ENCODE data around the gene CAMK1.
A peak's percentile ranks its signal among the peaks of the same experiment; 100 is the strongest.

The CAMK1 gene

DNA sequence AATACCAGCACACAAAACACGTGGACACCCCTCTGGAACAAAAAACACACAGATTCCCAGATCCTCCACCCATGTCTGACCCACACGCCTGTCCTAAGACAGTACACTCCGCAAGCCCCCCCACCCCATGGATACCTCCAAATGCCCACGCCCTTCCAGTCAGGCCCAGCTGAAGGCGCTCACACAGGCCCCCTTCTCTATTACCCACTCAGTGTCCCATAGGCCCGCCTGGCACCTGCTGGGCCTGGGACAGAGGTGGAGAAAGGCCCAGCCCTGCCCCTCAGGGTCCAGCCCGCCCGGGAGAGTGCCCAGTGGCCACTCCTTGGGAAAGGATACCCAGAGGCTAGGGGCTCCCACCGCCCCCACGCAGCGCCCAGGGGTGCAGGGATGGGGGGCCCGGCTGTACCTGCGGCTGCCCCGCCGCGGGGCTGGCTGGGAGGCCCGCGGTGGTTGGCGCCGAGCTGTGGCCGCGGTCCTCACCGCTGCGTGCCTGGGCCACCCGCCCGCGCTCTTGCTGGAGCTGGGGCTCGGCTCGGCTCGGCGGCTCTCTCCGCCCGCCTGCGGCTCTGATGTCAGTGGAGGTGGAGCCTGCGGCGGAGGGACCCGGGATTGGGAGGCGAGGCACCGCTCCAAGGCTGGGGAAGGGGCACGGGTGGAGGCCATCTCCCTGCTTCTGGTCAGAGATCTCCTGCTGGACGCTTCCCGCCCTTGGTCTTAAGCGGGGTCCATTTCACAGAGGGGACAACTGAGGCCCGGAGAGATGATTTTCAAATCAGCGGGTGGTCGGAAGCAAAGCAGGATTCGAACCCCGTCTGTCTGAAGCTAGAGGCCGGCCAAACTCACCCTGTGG, at the start of gene CAMK1:
CAMK1 (minus strand) TSS at position 522 of the 850 bp plus-strand sequence. CDS start 2,198 bp downstream, outside the sequence.
- DNase-seq (ENCODE audit: extremely low read depth in 1 of 2, low read depth in 1 of 2) = peak in 1 of 2 donors; percentile 37

GRCh38 chr3:9818666-9819335, 49.1 kb upstream of the CAMK1 start:
- no peak for DNase-seq (ENCODE audit: extremely low read depth in 1 of 2, low read depth in 1 of 2)

GRCh38 chr3:9817436-9817835, 47.7 kb upstream of the CAMK1 start:
- no peak for DNase-seq (ENCODE audit: extremely low read depth in 1 of 2, low read depth in 1 of 2)

DNA sequence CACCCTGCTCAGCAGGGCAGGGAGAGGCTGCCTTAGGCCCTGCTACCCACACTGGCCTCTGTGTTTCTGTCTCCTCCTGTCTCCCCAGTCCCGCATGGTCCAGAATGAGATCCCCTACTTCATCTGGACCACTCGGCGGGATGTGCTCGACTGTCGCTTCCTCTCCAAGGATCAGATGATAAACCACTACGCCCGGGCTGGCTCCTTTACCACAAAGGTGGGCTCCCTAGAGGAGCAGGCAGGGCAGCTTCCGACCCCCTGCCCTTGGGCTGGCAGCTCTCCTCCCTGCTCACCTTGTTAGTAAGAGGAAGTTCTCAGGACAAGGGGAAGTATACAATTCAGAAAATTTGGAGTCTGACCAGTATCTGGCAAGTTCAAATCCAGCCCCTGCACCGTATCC, 46.2 kb upstream of the CAMK1 start:
- no peak for DNase-seq (ENCODE audit: extremely low read depth in 1 of 2, low read depth in 1 of 2)

- DNase-seq (ENCODE audit: extremely low read depth in 1 of 2, low read depth in 1 of 2) = no peak
Measured at GRCh38 chr3:9812870-9813483, 43.2 kb upstream of the CAMK1 start.

DNA sequence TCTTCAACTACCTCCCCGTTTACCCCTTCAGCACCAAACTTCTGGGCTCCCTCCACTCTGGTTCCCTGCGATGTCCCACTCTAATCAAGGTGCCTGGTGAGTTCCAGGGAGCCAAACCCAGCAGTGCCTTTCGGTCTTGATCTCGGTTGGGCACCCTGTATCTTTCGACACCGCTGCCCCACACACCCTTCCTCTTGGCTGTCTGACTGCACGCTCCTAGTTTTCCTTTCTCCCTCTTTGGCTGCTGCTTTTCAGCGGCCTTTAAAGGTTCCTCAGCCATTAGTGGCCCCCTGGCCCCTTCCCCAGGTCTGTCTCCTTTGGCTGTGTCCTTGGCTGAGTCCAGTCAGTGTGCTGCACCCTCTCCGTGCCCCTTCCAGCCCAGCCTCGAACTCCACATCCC, 41.1 kb upstream of the CAMK1 start:
- DNase-seq (ENCODE audit: extremely low read depth in 1 of 2, low read depth in 1 of 2) = no peak

DNA sequence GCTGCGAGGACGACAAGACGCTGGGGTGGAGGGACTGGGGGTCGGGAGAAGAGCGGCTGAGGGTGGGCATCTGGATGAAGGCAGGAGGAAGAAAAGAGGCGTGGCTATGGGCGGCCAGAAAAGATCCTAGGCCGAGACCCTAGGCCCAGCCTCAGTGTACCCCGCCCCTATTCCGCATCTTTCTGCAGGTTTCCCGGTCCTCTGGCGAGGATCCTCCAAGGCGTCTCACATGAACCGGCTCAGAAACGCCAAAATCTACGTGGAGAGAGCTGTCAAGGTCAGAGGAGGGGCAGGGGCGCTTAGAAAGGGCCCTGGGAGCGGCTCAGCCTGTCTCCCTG, 40.7 kb upstream of the CAMK1 start:
- DNase-seq (ENCODE audit: extremely low read depth in 1 of 2, low read depth in 1 of 2) = no peak

DNA sequence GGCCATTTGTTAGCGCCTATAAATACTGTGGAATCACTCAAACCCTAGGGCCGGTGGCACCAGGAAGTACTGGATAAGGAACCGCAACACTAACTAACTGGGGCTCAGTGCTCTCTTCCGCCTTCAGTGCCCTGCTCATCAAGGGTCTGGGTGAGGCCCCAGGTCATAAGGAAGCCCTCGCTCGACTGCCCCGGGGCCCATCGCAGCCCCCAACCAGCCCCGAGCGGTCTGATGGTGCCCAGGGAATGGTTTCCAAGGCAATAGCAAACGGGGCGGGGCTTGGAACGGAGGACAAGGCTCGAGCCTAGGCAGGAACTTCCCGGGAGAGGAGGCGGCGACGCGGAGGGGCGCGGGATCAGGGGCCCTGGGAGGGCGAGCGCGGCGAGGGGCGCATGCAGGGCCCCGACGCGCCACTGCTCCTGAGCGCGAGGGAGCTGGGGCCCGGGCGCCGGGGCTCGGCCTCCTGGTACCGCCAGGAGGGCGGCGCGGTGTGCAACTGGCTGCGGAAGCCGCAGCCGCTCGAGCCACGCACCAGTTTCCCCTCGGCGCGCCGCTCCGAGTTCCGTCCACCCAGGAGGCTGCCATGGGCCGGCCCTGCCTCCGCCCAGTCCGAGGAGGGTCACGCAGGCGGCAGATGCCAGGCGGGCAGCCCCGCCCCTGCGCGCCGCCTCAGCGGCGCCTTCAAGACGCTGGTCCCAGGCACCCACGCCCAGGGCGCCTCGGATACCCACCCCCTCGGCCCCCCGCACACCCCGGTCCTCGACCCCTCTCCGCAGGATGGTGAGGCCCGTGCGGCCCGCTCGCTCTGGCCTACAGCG, 40.1 kb upstream of the CAMK1 start, which contains the start of gene TTLL3:
TTLL3 (plus strand) TSS at position 648 of the 818 bp plus-strand sequence. CDS start 400 bp downstream, outside the sequence.
- DNase-seq (ENCODE audit: extremely low read depth in 1 of 2, low read depth in 1 of 2) = peak in 1 of 2 donors; percentile 17

DNA sequence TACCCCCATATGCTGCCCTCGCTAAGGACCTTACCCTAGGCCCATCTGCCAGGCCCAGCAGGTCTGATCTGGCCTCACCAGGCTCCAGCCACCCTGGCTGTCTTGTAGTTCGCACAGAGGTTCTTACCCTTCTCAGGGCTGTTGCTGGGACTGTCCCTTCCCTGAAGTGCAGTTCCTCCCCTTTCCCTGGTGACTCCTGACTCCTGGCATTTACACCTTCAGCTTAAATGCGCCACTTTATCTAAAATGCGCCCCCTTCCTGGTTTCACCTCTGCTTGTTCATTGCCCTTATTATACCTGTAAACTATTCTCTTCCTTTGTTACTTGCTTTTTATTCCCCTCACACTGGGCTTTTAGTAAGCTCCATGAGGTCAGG, 39.5 kb upstream of the CAMK1 start:
- DNase-seq (ENCODE audit: extremely low read depth in 1 of 2, low read depth in 1 of 2) = no peak

- peak in 1 of 2 donors; percentile 22 for DNase-seq (ENCODE audit: extremely low read depth in 1 of 2, low read depth in 1 of 2)
Measured at GRCh38 chr3:9808345-9809037, 38.7 kb upstream of the CAMK1 start.

DNA sequence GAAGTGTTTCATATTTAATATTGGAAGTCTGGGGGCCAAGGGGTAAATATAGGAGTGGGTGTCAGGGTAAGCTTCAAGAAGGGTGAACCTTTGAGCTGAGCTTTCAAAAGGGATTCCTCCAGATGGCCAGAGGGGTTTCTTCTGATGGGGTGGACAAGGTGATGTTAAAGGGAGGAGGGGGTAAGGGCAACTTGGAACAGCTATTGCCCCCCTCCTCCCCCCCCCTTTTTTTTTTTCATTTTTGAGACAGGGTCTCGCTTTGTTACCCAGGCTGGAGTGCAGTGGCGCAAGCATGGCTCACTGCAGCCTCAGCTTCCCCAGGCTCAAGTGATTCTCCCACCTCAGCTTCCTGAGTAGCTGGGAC, 38.2 kb upstream of the CAMK1 start:
- DNase-seq (ENCODE audit: extremely low read depth in 1 of 2, low read depth in 1 of 2) = no peak

GRCh38 chr3:9806688-9807589, 37.2 kb upstream of the CAMK1 start:
- no peak for DNase-seq (ENCODE audit: extremely low read depth in 1 of 2, low read depth in 1 of 2)

- DNase-seq (ENCODE audit: extremely low read depth in 1 of 2, low read depth in 1 of 2) = no peak
Measured at GRCh38 chr3:9806137-9806536, 36.4 kb upstream of the CAMK1 start.

GRCh38 chr3:9804996-9805395, 35.2 kb upstream of the CAMK1 start:
- no peak for DNase-seq (ENCODE audit: extremely low read depth in 1 of 2, low read depth in 1 of 2)

GRCh38 chr3:9803494-9803893, 33.7 kb upstream of the CAMK1 start:
- no peak for DNase-seq (ENCODE audit: extremely low read depth in 1 of 2, low read depth in 1 of 2)

DNA sequence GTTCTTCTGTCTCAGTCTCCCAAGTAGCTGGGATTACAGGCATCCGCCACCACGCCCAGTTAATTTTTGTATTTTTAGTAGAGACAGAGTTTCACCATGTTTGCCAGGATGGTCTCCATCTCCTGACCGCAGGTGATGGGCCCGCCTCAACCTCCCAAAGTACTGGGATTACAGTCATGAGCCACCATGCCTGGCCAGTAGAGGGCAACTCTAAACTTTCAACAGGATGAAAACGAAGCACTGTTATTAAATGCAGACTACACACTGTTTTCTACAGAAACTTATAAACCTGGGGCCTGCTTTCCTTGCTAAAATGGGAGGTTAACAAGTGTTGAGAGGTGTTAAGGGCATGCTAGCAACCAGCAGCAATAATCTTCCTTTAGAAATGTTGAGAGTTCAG, 30.8 kb upstream of the CAMK1 start:
- no peak for DNase-seq (ENCODE audit: extremely low read depth in 1 of 2, low read depth in 1 of 2)

DNA sequence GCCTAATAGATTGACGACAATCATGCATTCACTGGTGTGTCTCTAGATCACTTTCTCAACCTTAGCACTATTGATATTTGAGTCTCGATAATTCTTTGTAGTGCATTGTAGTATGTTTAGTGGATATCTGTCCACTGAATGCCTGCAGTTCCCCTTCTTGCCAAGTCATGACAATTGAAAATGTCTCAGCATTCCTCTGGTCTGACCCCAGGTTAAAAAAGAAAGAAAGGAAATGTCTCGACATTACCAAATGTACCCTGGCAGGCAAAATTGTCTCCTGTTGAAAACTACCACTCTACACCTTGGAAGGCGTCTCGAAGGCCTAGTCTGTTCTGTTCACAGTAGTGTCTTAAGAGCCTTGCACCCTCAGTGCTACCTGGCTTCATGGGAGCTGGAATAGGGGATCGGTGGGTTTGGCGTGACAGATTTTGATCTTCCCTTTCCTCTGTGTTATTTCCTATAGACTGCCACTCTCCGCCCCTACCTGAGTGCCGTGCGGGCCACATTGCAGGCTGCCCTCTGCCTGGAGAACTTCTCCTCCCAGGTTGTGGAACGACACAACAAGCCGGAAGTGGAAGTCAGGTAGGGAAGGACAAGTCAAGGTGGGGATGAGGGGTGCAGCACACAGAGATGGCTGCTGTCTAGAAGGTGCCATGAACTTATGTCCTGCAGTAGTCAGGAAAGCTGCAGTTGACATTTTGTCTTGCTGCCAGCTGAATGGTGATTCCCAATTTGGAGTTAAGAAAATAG, 27.6 kb upstream of the CAMK1 start:
- no peak for DNase-seq (ENCODE audit: extremely low read depth in 1 of 2, low read depth in 1 of 2)

DNA sequence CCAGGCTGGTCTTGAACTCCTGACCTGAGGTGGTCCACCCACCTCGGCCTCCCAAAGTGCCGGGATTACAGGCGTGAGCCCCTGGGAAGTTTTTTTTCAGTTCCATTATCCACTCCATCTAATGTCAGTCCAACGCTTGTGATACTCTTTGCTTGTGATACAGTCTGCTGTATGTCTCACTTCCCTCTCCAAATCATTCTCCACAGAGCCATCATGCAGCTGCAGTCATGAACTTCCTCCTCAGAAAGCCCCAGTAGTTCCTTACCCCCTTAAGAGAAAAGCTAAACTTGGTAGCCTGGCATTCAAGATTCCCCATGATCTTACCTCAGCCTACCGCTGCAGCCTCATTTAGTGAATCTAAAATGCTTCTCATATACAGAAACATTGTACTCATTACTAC, 25.5 kb upstream of the CAMK1 start:
- no peak for DNase-seq (ENCODE audit: extremely low read depth in 1 of 2, low read depth in 1 of 2)

GRCh38 chr3:9794400-9794799, 24.7 kb upstream of the CAMK1 start:
- DNase-seq (ENCODE audit: extremely low read depth in 1 of 2, low read depth in 1 of 2) = no peak

Measured in activated CD8-positive, alpha-beta memory T cell treated with anti-CD3 and anti-CD28 coated beads for 1 hour (primary cell).